Stimulated activated CD4-positive, alpha-beta T cell treated with anti-CD3 and anti-CD28 coated beads, TNF-alpha, amount 100 ng/mL, for 24 hours (primary cell): ENCODE results near the gene NDUFV2.
A peak's percentile ranks its signal among the peaks of the same experiment; 100 is the strongest.
"Not testable (repeated sequence)": the region's sequence is repeated elsewhere in the genome, so short reads cannot be mapped to it uniquely, and the experiment has no call there.

Experiments
- DNase-seq, 3 experiments: peaks; one replicate each; pipeline ENCODE4 v3.0.0-alpha.2; 2020; ENCODE audit warnings: low read depth in 3 of 3

Gene NDUFV2

DNA sequence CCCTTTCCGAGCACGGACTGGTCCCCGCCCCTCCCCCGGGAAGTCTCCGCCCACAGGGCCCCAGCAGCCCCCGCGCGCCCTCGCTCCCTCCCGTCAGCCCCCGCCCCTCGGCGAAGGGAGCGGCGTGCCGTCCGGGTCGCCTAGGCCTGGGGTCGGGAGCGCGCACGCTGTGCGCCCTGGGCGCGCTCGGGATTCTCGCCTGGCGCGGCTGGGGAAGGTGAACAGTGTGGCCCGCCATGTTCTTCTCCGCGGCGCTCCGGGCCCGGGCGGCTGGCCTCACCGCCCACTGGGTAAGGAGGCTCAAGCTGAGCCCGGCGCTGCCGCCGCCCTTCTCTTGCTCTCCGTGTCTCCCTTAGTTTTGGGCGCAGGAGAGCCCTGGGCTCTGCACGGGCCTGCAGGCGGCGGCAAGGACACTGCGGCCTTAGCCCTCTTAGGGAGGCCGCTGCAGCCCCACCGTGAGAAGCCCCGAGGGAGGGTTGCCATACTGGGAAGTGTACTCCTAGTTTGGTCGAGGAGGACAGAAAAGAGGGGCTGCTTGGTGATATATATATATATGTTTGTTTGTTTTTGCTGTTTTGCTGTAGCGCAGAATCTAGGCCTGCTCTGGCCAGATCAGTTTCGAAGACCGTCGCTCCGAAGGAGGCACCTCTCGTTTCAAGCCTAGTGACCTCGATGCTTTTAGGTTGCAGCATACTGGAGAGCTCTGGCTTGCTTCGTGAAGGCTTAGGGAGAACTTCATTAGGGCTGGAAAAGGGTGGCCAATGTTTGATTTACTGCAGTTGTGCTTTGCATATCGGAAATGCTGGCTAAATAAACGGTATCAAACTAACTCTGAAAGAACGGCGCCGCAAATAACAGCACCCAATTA, at the start of gene NDUFV2:
Gene NDUFV2, plus strand, starts transcription at position 192 of the 868 bp plus-strand sequence. Its CDS starts 45 bp downstream, at position 237.
- DNase-seq: peak; percentile 95 to 98 (median 98)

DNA sequence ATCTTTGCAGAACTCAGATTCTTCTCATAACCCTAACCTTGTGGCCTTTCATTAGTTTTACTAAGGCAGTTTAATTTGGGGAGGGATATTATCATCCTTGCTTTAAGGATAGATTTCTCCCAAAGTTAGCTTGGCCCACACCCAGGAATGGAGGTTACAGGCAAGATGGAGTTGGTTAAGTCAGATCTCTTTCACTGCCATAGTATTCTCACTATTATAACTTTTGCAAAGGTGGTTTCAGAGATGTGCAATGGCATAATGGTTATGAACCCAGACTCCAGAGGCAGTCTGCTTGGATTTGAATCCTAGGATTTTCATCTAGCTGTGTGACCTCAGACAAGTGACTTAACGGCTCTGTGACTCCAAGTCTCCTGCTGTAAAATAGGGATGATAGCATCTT, 48.7 kb upstream of the NDUFV2 start:
- DNase-seq: no peak

DNA sequence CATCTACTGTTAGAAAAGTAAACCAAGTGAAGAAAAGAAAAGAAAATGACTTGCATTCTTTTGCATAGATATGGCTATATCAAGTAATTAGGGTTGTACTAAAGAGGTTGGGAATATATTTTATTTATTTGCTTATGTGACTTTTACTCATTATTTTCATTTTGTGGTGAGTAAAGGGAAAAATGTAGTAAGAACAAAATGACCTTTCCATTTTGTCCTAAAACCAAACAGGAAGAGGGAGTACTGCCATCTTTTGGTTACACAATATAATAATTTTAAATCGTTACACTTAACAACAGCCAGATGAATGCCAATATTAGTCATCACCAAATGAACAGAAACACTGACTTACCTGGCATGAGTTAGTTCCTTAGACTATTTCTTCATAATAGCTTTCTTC, 47.3 kb upstream of the NDUFV2 start:
- no peak for DNase-seq

DNA sequence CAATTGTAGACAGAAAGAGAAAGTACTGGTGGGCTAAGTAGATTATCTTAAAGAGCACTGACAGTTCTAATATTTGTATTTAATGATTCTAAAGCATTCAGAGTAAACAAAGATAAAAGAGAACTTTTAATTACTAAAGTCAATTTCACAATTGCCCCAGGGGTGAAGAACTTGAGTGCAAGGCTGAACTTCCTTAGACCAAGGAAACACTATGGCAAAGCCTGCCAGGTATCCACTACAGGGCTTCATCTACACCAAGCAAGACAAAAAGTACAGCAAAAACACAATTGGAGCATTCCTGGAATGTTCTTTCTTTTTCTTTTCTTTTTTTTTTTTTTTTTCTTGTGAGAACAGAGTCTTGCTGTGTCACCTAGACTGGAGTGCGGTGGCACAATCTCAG, 46.9 kb upstream of the NDUFV2 start:
- DNase-seq: no peak

DNA sequence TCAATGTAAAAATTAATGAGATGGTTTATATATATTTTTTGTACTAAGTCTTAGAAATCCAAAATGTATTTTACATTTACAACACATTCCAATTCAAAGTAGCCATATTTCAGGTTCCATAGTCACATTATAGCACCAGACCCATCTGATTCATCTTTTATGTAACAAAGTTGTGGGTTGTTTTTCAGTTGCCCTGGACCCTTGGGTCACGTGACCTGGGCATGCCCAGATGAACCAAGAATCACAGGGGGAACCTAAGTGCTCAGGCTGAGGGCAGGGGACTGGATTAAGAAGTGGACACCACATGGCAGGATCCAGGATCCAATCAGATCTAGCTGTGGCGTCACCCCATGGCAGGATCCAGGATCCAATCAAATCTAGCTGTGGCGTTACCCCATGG, 44.9 kb upstream of the NDUFV2 start:
- DNase-seq: no peak

DNA sequence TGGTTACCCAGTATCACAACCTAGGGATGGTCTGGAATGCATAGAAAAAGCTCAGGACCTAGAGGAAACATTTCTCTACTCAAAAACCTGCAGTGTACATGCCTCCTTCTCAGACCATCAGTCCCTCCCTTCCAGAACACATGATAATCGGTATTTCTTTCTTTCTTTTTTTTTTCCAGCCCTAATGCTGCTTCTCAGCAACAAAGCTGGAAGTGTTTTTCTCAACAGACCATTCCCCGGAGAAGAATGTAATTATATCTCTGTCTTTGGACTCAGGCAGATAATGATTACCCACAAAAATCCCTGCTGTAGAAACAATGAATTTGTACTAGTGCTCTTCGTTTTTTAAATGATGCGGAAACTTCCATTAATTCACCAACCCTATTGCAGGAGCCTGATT, 44.1 kb upstream of the NDUFV2 start:
- DNase-seq: no peak

DNA sequence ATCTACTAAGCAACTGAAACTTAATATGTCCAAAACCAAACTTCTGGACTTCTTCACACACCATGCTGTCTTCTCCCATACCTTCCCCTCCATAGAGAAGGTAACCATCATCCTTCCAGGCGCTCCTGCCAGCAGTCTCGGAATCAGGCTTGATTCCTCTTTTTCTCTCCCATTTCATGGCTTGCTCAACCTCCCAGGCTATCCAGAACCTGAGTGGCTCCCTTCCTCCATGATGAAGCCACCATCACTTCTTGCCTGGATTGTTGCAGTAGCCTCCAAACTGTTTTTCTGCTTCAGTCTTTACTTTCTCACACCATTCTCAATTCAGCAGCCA, 40.1 kb upstream of the NDUFV2 start:
- DNase-seq: no peak

DNA sequence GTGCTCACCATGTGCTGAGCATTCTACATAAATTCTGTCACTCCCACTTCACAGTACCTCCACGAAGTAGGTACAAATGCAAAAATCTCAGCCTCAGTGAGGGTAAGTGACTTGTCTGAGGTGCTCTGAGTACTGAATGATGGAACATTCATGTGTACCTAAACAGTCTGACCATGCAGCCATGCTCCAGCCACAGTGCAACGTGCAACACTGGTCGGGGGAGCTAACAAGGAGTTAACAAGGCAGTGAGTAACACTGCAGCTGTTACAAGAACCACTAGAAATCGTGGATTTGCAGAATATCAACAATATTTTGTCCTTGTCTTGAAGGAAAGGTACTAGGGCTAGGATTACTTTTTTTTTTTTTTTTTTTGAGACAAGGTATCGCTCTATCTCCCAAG, 36.6 kb upstream of the NDUFV2 start:
- no peak for DNase-seq

DNA sequence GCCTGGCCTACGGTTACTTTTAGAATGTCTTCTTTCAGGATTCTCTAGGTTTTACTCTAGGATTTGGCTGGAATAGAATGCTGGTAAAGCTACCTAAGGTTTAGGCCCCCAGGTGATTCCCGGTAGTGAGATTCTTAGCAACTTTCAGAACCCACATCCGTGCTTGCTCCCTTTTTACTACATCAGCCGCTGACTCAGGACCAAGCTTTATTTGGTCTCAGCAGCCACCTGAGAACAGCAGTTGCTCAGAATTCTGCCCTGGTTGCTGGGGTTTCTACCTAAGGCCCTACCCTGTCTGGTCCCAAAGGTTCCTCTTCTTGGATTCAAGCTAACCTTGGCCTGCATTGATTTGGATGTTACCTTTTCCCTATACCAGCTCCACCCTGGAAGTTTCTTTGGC, 36.1 kb upstream of the NDUFV2 start:
- no peak for DNase-seq

DNA sequence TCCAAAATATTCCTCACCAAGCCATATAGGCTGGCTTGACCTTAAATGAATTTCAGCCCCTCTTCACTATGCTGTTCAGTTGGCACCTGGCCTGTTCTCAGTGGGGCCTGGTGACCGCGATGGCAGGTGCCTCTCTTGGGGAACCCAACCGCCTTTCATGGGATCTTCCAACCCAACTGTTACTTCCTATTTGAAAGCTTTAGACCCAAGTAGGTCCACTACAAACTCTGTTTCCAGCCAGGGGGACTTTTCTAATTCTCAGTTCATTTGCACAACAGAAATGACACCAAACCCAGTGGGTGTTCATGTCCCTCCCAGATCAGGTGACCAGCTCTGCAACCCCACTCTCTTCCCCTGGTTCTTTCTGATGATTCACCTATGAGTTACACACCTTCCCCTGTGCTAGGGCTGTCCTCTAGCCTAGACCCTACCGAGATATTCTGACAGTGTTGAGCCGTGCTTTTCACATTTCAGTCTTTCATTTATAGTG, 35.6 kb upstream of the NDUFV2 start:
- no peak for DNase-seq

DNA sequence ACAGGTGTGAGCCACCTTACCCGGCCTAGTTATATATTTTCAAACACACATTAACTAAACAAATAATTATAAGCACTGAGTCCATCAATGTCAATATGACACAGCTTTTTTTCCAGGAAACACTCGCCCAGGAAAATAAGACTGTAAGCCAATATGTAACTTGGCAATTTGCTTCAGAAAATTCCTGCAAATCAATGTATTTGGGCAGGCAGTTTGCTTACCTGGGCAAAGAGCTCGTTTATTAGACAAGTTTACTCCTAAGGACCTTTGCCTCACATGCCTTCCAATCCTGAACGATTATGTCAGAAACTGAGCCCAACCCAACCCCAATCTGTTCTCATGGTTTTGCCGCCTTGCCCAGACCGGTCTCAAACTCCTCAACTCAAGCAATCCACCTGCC, 34.7 kb upstream of the NDUFV2 start:
- DNase-seq: no peak

DNA sequence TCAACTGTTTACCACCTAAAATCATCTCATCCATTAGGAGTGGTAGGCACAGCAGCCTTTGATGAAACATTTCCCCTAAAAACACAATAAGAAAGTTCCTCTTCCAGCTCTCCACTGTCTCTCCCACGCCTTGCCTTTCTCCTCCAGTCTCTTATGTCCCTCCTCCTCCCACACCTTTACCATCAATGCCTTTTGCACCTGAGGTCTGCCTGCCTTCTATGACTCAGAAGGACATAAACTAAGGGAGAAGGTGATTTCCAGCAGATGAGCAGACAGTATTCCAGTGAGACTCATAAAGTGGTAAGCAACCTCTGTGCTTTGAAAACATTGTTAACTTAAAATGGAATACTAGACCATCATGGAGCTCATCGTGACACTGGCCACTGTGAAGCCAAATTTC, 34.2 kb upstream of the NDUFV2 start:
- no peak for DNase-seq

DNA sequence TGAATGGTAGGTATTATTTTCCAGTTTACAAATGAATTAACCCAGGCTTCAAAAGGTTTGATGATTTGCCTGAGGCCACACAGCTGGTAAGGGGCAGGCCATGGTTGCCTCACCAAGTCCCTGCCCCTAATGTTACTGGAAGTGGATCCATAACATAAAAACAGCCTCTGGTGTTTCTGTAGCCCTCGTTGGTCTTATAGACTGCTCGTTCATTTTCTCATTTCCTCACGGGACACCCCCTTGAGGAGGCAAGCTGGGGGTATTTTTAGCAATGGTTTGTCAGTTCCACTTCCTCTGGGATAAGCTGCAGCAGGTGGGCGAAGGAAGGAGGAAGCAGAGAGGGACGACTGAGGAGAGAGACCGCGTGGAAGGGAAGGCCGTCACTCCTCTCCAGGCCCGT, 32.9 kb upstream of the NDUFV2 start:
- DNase-seq: no peak

DNA sequence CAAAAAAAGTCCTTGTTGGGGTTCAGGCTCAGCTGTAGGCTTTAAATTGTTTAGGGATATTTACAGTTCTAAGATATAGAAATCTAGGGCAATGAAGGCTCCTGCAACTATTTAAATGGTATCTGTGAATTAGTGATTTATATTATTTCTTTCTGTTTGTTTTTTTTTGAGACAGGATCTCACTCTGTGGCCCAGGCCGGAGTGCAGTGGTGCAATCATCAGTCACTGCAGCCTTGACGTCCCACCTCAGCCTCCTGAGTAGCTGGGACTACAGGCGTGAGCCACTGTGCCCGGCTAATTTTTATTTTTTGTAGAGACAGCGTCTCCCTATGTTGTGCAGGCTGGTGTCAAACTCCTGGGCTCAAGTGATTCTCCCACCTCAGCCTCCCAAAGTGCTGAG, 32.3 kb upstream of the NDUFV2 start:
- no peak for DNase-seq

DNA sequence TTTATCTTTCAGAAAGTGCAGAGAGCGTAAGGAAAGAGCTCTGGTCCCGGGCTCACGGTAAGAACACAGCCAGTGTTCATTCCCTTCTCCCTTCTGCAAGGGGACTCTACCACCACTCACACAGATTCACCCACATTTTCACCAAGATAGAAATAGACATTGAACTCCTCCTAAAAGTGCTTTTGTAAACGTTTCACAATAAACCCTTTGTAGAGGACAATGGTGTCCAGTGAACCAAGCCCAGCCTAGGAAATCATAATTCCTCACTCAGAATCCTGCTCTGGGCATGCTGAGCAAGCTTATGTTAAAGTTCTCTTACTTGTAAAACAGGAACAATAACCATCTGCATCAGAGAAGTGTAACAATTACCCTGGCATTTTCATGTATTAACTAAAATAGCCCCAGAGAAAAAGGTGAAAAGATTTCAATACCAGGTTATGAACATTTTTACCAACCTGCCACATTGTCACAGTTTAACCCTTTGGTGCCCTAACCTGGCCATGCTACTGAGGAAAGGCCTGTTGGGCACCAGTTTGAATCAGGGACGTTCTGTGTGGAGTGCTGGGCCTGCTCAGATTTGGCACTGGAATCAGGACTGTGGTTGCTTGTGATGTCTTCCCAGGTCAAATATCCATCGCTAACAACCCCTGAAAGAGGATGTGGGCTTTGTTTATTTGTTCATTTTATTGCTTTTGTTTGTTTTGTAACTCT, 22.5 kb upstream of the NDUFV2 start:
- no peak for DNase-seq

DNA sequence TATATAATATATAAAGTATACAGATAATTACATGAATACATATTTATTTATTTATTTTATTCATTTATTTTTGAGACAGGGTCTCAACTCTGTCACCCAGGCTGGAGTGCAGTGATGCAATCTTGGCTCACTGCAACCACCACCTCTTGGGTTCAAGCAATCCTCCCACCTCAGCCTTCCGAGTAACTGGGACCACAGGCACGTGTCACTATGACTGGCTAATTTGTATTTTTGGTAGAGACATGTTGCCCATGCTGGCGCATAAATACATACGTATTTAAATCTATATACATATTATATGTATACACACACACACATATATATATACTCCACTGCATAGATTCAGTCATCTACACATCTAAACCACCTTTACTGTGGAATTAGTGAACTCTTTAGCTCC, 20.6 kb upstream of the NDUFV2 start:
- peak in 1 of 3 experiments; percentile 50 for DNase-seq

DNA sequence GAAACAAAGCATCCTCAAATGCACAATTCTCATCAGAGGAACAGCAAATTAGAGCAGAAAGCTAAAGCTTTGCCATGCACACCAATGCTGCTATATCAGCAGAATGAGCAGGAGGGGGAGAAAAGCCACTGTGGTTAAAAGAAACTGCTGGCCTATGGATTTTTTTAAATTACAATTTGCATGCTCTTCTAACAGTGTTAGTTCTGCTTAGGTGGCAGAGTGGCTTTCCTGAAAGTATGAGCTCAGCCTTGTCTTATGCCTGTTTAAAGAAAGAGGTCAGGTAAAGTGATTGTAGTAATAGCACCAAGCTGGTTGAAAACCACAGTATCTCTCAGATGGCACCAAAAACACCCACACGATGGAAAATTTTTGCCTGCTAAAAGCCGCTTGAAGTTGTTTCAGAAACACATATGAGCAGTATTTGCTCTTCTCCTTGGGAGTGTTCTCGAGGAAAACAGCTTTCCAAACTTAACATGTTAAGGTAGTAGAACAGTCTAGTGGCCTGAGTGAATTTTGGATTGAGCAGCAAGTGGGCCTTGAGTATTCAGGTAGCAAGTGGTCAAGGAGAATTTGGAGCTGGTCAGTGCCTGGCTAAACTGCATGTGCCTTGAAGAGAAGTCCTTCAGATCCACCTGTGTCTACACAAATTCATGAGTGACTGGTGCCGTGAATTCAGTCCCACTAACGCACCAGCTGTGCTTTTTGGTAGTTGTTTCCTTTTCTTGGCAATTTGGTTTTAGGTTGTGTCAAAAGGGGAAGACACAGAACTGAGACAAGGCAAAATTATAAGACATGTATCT, 19.6 kb upstream of the NDUFV2 start:
- DNase-seq: peak in 1 of 3 experiments; percentile 39

DNA sequence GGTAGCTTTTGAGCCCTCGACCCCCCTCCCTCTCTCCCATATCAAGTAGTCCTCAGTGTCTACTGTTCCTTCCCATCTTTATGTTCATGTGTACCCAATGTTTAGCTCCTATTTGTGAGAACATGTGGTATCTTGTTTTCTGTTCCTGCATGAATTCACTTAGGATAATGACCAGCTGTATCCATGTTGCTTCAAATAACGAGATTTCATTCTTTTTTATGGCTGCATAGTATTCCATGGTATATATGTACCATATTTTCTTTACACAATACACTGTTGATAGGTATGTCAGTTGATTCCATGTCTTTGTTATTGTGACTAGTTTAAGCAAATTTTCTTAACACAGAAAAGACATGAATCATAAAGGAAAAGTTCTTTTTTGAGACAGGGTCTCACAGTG, 16.5 kb upstream of the NDUFV2 start:
- no peak for DNase-seq

DNA sequence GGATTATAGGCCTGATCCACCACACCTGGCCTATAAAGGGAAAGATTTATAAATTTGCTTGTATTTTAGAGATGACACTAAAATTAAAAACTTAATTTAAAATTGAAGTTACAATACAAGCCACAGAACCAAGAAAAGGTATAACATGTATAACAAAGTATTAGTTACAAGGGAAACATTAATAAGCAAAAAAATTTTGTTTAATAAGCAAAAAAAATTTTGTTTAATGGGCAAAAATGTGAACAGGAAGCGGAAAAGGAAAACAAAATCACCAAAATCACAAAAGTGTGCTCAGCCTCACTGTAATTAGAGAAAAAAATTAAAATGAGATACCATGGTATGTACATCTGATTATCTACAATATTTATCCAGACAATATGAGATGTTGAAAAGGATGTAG, 15.9 kb upstream of the NDUFV2 start:
- no peak for DNase-seq

DNA sequence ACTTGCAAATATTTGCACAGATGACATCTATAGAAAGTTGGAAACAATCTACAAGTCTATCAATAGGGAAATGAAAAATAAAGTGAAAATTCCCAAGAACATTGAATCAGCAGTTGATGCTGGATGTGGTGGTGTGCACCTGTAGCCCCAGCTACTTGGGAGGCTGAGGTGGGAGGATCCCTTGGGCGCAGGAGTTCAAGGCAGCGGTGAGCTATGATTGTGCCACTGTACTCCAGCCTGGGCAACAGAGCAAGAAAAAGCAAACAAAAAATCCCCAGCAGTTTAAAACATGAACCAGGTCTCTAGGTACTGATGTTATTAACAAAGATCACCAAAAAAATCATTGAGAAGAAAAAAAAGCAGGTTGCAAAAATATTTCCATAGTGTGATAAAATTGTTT, 15.4 kb upstream of the NDUFV2 start:
- no peak for DNase-seq

DNA sequence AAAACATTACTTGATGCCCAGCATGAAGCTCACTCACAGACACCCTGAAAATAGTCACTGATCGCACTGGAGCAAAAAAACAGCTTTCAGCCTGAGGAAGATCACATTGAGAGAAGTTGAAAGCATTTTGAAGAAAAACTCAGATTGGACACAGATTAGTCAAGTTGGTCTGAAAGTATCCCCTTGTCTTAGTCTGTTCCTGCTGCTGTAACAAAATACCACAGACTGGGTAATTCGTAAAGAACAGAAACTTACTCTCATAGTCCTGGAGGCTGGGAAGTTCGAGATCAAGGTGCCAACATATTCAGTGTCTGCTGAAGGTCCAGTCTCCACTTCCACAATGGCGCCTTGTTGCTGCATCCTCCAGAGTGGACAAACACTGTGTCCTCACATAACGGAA, 14.2 kb upstream of the NDUFV2 start:
- no peak for DNase-seq

DNA sequence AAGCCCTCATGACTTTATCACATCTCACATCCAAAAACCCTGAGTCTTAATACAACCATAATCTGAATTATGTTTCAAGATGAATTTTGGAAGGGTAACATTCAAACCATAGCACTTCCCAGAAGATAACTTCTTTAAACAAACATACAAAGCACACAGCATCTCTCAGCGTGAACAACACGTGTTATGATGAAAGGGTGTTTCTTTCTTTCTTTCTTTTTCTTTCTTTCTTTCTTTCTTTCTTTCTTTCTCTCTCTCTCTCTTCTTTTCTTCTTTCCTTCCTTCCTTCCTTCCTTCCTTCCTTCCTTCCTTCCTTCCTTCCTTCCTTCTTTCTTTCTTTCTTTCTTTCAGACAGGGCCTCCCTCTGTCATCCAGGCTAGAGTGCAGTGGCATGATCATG, 13.8 kb upstream of the NDUFV2 start:
- DNase-seq: not testable (repeated sequence)
